NCI-H2107 (cell line): ENCODE results near the gene SLC5A6.
A peak's percentile ranks its signal among the peaks of the same experiment; 100 is the strongest.

Source experiments
- DNase-seq: peaks from one replicate; lab custom pipeline; 2025; lab: John Stamatoyannopoulos, UW

The SLC5A6 gene

DNA sequence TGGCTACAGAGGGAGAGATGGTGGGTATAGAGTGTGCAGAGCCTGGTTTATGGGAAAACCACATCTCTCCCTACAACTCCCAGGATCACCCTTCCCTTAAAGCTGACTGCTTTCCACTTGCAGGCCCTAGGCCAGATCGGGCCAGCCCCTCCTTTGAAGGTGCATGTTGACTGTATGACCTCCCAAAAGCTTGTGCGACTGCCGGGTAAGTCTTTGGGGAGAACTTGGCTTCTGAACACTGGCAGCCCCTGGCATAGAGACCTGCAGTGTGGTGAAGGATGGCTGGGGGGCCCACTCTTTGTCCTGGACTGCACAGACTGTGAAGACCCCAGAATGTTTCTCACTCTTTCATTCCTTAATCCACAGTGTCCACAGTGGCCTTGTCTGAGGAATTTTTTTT is 24.6 kb upstream of the SLC5A6 start:
- no peak for DNase-seq

- no peak for DNase-seq
Measured at GRCh38 chr2:27236136-27236535, 24.1 kb upstream of the SLC5A6 start.

GRCh38 chr2:27233341-27233740 is 21.3 kb upstream of the SLC5A6 start:
- DNase-seq = no peak

GRCh38 chr2:27231921-27232320 is 19.9 kb upstream of the SLC5A6 start:
- DNase-seq = no peak

- DNase-seq = no peak
Measured at GRCh38 chr2:27227501-27227900, 15.4 kb upstream of the SLC5A6 start.

DNA sequence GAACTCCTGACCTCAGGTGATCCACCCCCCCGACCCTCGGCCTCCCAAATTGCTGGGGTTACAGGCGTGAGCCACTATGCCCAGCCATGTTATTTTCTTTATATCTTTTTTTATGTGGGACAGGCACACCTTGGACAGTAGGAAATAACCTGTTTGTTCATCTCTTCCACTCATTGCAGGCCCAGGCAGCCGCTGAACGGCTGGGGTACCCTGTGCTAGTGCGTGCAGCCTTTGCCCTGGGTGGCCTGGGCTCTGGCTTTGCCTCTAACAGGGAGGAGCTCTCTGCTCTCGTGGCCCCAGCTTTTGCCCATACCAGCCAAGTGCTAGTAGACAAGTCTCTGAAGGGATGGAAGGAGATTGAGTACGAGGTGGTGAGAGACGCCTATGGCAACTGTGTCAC is 13.5 kb upstream of the SLC5A6 start:
- no peak for DNase-seq

DNA sequence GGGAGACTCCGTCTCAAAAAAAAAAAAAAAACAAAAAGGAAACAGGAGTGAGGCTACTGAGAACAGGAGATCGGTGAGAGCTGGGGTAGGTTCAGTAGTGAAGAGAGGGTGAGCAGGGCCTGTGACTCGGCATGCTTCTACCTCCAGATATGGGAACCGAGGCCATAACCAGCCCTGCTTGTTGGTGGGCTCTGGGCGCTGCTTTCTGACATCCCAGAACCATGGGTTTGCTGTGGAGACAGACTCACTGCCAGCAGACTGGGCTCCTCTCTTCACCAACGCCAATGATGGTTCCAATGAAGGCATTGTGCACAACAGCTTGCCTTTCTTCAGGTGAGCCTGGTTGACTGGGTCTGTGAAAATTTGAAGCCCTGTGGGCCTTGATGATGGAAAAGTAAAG is 11.3 kb upstream of the SLC5A6 start:
- no peak for DNase-seq

DNA sequence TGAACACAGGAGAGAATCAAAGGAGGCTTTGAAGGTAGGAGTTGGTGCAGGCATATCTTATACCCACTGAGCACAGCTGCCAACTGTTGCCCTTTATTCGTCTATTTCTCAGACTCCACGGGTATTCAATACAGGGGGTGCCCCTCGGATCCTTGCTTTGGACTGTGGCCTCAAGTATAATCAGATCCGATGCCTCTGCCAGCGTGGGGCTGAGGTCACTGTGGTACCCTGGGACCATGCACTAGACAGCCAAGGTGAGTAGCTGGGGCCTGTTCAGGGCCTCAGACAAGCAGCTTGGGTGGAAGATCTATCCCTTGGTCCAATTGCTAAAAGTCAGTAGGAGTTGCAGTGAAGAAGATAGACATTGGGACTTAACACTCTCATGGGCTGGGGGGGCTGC is 10.3 kb upstream of the SLC5A6 start:
- DNase-seq = no peak

DNA sequence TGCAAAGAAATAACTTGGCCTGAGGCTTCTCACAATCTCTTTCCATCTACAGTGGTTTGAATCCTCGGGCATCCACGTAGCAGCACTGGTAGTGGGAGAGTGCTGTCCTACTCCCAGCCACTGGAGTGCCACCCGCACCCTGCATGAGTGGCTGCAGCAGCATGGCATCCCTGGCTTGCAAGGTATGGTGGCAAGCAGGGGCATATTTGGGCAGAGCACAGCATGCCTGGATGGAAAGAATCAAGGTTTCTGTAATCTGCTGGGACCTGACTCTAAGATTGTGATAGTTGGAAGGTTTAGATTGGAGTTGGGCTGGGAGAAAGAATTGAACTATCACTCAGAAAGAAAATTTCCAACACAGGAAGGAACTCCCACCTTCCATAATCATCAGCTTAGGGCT is 9.1 kb upstream of the SLC5A6 start:
- DNase-seq = no peak

DNA sequence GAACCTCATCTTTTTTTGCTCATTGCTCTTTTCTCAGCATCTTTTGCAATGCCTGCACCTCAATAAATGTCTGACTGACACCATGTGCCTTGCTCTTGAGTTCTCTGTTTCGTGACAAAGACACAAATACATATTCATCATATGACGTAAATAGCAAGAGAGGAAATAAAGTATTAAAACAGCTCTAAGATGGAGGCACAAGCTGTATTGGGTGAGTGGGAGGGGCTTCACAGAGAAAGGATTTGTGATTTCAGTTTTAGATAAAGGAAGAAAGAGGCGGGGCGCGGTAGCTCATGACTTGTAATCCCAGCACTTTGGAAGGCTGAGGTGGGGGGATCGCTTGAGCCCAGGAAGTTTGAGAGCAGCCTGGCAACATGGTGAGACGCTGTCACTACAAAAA is 8.0 kb upstream of the SLC5A6 start:
- DNase-seq = no peak

GRCh38 chr2:27219091-27219490 is 7.0 kb upstream of the SLC5A6 start:
- no peak for DNase-seq

DNA sequence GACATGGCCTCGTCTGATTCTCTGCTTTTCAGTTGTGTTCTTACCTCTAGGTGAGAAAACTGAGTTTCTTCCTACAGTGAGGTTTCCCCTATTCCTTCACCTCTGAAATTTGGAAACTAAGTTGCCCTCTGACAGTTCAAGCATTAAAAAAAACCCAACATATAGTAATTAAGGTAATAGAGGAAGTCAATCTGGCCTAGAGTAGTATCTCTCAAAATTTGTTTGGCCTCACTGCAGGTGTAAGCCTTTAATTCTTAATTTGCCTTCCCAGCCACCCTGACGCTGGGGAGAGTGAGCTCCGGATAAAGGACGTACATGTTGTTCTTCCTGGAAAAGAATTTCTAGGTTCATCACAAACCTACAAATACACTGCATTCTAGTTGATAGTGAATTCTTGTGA is 6.5 kb upstream of the SLC5A6 start:
- DNase-seq = no peak

GRCh38 chr2:27217173-27218121 is 5.4 kb upstream of the SLC5A6 start, which contains the start of gene CAD:
TSS of gene CAD (plus strand) at chr2:27217369. CDS start at chr2:27217552, 183 bp downstream.
- DNase-seq = peak; percentile 62

DNA sequence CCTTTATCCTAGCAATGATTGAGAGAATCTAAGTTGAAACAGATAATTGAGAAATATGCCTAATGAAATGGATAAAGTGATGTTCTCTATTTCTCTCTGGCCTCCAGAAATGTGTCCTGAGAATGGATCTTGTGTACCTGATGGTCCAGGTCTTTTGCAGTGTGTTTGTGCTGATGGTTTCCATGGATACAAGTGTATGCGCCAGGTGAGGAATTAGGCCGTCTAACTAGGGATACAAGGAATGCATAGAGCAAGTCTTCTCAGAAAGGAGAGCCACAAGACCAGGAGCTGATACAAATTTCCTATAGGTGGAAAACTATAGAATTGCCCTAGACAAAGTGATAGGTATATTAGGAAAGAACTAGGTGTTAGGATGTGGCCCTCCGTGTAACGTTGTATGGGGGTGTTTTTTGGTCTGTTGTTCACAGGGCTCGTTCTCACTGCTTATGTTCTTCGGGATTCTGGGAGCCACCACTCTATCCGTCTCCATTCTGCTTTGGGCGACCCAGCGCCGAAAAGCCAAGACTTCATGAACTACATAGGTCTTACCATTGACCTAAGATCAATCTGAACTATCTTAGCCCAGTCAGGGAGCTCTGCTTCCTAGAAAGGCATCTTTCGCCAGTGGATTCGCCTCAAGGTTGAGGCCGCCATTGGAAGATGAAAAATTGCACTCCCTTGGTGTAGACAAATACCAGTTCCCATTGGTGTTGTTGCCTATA is 4.5 kb upstream of the SLC5A6 start:
- DNase-seq = no peak

DNA sequence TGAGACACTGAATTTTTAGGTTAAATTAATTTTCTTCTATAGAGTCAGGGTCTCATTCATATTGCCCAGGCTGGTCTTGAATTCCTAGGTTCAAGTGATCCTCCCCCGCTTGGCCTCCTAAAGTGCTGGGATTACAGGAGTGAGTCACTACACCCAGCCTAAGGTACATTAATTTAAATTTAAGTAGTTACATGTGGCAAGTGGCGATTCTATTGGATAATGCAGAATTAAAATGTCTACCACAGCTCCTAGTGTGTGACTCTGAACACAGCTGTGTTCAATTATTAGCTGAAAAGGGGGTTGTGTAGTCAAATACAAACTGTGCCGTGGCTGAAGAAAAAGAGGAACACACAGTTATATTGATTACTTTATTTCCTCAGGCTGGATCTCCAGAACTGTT is 2.9 kb upstream of the SLC5A6 start:
- no peak for DNase-seq

- DNase-seq = no peak
Measured at GRCh38 chr2:27212626-27213471, 781 bp upstream of the SLC5A6 start.

DNA sequence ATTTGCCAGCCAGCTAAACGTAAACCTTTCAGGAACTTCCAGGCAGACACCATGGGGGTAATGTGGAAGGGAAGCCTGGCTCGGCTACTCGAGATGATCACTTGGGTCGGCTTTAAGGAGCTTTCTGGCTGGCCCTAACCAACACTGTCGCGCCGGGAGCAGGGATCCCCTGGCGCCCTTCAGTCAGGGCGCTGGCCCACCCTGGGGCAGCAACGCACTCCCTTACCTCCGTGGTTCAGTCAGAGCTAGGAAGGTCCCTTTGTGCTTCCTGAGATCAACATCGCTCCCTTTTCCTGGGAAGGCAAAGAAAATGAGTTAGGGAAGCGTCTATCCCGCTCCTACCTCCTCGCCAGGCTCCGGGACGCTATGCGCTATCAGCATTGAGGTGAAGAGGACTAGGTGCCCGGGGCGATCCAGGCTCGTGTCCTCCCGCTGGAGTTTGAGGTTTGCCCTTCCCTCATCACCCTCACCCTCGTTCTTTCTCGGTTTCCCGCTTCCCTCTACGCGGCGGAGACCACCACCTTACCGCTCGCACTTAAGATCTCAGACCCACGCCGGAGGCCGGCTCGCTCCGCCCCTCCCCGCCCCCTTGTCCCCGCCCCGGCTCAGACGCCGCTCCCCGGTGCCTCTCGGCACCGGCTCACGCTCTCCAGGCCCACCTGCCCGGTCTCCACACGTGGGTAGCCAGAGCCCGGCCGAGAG is 676 bp downstream of the SLC5A6 start:
- DNase-seq = no peak

- DNase-seq = no peak
Measured at GRCh38 chr2:27209621-27210401, 2.3 kb downstream of the SLC5A6 start.

DNA sequence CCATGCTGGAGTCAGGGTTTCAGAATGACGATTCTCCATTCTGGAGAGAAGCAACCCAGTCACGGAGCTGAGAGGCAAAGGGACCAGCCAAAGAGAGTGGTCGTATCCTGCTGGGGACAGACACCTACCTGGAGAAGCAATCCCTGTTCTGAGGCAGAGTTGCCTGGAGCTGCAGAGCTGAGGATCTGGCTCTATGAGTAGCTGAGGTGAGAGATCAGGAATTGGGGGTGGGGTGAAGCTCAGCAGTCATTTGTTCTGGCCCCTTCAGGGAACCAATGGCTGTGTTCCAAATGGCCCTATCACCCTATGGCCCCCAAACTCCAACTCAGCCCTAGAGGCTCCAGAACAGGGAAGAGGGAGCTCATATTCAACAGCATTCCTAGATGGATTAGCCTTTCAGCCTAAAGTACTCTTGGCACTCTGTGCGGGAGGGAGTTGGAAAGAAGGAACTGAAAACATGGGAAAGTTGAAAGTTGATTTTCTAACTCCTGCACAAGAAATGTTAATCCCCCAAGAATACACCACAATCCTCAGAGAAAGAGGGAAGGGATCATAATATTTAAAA is 3.5 kb downstream of the SLC5A6 start:
- DNase-seq = no peak

DNA sequence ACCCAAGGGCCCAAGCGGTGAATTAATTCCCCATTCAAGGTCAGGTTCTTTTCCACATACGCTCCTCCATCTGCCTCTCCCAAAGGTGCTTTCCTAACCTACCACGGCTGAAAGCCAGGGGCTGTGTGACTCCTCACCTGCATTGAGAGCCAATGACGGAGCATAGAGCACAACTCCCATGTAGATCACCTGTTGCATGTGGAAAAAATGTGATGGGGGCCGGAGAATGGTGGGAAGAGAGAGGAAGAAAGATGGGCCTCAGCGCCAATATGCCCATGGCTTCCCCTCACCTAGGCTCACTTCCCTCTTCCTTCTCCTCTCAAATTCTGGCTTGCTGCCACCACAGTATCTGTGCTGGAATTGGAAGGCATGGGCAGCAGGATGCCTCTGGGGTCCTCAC is 5.7 kb downstream of the SLC5A6 start:
- no peak for DNase-seq

DNA sequence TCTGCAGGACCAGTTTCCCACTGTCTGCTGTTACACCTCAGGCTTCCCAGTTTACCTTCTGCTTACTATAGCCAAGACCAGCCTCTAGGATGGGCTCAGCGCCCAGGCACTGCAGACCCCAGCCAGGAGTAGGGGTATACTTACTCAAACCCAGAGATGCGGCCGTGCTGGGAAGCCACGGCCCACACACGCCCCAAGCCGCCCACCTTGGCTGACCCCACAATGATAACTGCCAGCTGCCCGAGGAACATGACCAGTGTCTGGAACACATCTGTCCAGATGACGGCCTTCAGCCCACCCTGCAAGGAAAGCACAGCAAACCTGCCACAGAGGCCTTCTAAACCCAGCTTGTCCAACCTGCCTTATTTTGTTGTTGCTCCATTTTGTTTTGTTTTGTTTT is 6.9 kb downstream of the SLC5A6 start:
- DNase-seq = no peak
